B cell (primary cell): ENCODE results near the gene CCNT1. TPM values are rescaled to one million over a fixed set of nuclear protein-coding genes. Genes with fewer than 3 reads are reported as not detected.

ENCODE experiments used
- ATAC-seq: fragments of 200-7000 bp; cut with Tn5 transposase; one replicate; pipeline ENCODE4 v1.10.0; 2021; ENCODE audit warnings: low read depth, mild to moderate bottlenecking, moderate number of reproducible peaks, moderate library complexity
- CTCF ChIA-PET: fragments of 350-600 bp; sonication (Branson Sonifier 250); formaldehyde crosslinking; loops from one replicate; lab custom pipeline; 2021; ENCODE audit warnings: antibody characterized with exemption, inconsistent platforms; lab: Charles Lee
- POLR2A ChIA-PET: fragments of 350-600 bp; sonication (Branson Sonifier 250); formaldehyde crosslinking; loops from one replicate; lab custom pipeline; 2021; ENCODE audit warnings: antibody characterized with exemption; lab: Charles Lee
- DNase-seq: peaks from one replicate; pipeline ENCODE4 v3.0.0; 2013
- H2AFZ ChIP-seq: 2 replicates; pipeline ENCODE4 v1.6.1; 2012; ENCODE audit warnings: mild to moderate bottlenecking, low read depth, low read length; ENCODE audit not compliant: insufficient read depth, poor library complexity, severe bottlenecking
- H3K27ac ChIP-seq, 2 donors: 1 replicate in 1 of 2; 2 replicates in 1 of 2; pipeline ENCODE4 v1.5.1; 2012 to 2013; ENCODE audit warnings: low read length in 2 of 2, mild to moderate bottlenecking in 2 of 2, moderate library complexity in 1 of 2
- H3K27me3 ChIP-seq, 4 experiments: fragments of 200-600 bp in 1 of 4; sonication (generic) in 1 of 4; replicated peaks in 1 of 4; 1 replicate in 2 of 4; 2 replicates in 2 of 4; pipeline versions ENCODE4 v1.6.1 to v1.7.0; 2013 to 2016; ENCODE audit warnings: low read length in 3 of 4, mild to moderate bottlenecking in 2 of 4, mixed read lengths in 1 of 4, moderate library complexity in 1 of 4; ENCODE audit not compliant: insufficient read depth in 4 of 4, control insufficient read depth in 3 of 4; ENCODE audit errors: control extremely low read depth in 1 of 4
- H3K36me3 ChIP-seq, 2 experiments: replicated peaks in 1 of 2; 1 replicate in 1 of 2; 2 replicates in 1 of 2; pipeline versions ENCODE4 v1.6.1 to v1.7.1; 2013; ENCODE audit warnings: low read length in 1 of 2; ENCODE audit not compliant: insufficient read depth in 2 of 2, control insufficient read depth in 1 of 2; ENCODE audit errors: control extremely low read depth in 1 of 2, extremely low read depth in 1 of 2
- H3K4me1 ChIP-seq, 2 donors: fragments of 200-600 bp in 1 of 2; sonication (generic) in 1 of 2; 1 replicate in 1 of 2; 2 replicates in 1 of 2; pipeline versions ENCODE4 v1.5.1 to v1.6.1; 2013 to 2017; ENCODE audit warnings: low read length in 2 of 2; ENCODE audit not compliant: control insufficient read depth in 2 of 2, insufficient read depth in 2 of 2
- H3K4me2 ChIP-seq: replicated peaks from 2 replicates; pipeline ENCODE3; 2012; ENCODE audit warnings: mild to moderate bottlenecking, low read depth, low read length; ENCODE audit not compliant: poor library complexity, severe bottlenecking
- H3K4me3 ChIP-seq, 5 experiments: fragments of 200-600 bp in 1 of 5; sonication (generic) in 1 of 5; 1 replicate in 3 of 5; 2 replicates in 2 of 5; pipeline versions ENCODE4 v1.5.1 to v1.7.0; 2011 to 2016; ENCODE audit warnings: low read length in 4 of 5, mild to moderate bottlenecking in 4 of 5, low read depth in 2 of 5, control low read depth in 1 of 5, moderate library complexity in 1 of 5; ENCODE audit not compliant: insufficient read depth in 1 of 5; ENCODE audit errors: control extremely low read depth in 1 of 5, extremely low read depth in 1 of 5
- H3K79me2 ChIP-seq: fragments of 200-600 bp; sonication (generic); one replicate; pipeline ENCODE4 v1.6.0; 2016; ENCODE audit warnings: low read length; ENCODE audit not compliant: control insufficient read depth, insufficient read depth
- H3K9ac ChIP-seq: fragments of 200-600 bp; sonication (generic); 2 replicates; pipeline ENCODE4 v1.6.1; 2017; ENCODE audit warnings: mild to moderate bottlenecking, low read length, moderate library complexity
- H3K9me3 ChIP-seq, 3 donors: one replicate each; pipeline versions ENCODE4 v1.6.1 to v1.7.1; 2013; ENCODE audit warnings: low read length in 2 of 3; ENCODE audit not compliant: control insufficient read depth in 2 of 3, insufficient read depth in 1 of 3; ENCODE audit errors: control extremely low read depth in 1 of 3
- H4K20me1 ChIP-seq: 2 replicates; pipeline ENCODE4 v1.6.0; 2012; ENCODE audit warnings: mild to moderate bottlenecking, low read length; ENCODE audit not compliant: insufficient read depth, control insufficient read depth, poor library complexity, severe bottlenecking
- H3K27ac Mint-ChIP-seq: one replicate; pipeline ENCODE4 v1.8.0; 2021; ENCODE audit warnings: mixed read lengths
- H3K27me3 Mint-ChIP-seq: one replicate; pipeline ENCODE4 v1.8.0; 2021; ENCODE audit warnings: mixed read lengths
- H3K4me1 Mint-ChIP-seq: one replicate; pipeline ENCODE4 v1.8.0; 2021; ENCODE audit warnings: mixed read lengths
- H3K4me3 Mint-ChIP-seq: one replicate; pipeline ENCODE4 v1.8.0; 2021; ENCODE audit warnings: mixed read lengths
- H3K9me3 Mint-ChIP-seq: one replicate; pipeline ENCODE4 v1.8.0; 2022; ENCODE audit warnings: mixed read lengths; ENCODE audit not compliant: insufficient read depth
- EZH2 ChIP-seq: IDR thresholded peaks from 2 replicates; pipeline ENCODE4 v1.6.1; 2012; ENCODE audit warnings: borderline replicate concordance, low read depth, mild to moderate bottlenecking, moderate library complexity, low read length; ENCODE audit not compliant: insufficient read depth, poor library complexity, severe bottlenecking
- WGBS: methylation state at CpG from one replicate; pipeline ENCODE4 v1.1.5; 2013; ENCODE audit warnings: missing lambda C conversion rate; ENCODE audit not compliant: insufficient coverage; 5-methylcytosine and 5-hydroxymethylcytosine counted together
- intact Hi-C: fragments of 100-400 bp; cut with micrococcal nuclease; formaldehyde crosslinking; loops from one replicate; pipeline ENCODE4 v1.10.0; 2022
- polyA plus RNA-seq: library from polyadenylated mRNA; depleted of rRNA; stranded (reverse); fragments of >200 nt; gene quantifications from 2 replicates; pipeline ENCODE4 v1.2.3, GENCODE V29; 2012
- total RNA-seq, 2 donors: library from RNA; stranded (reverse); fragments of 120-200 nt in 1 of 2; gene quantifications; 1 replicate in 1 of 2; 2 replicates in 1 of 2; pipeline versions ENCODE4 v1.2.3 to v1.2.4, GENCODE V29; 2013 to 2022
- TF ChIP-seq, protein P1 (sequence below): fragments of 200-600 bp; IDR thresholded peaks from one replicate; pipeline ENCODE4 v1.8.0; 2022; ENCODE audit warnings: antibody characterized with exemption, mild to moderate bottlenecking

The CCNT1 gene
- total and polyA plus RNA-seq, 2 donors (not counting 1 experiment from before 2014, with no cell fraction given): 13.9 to 77.3 TPM

DNA sequence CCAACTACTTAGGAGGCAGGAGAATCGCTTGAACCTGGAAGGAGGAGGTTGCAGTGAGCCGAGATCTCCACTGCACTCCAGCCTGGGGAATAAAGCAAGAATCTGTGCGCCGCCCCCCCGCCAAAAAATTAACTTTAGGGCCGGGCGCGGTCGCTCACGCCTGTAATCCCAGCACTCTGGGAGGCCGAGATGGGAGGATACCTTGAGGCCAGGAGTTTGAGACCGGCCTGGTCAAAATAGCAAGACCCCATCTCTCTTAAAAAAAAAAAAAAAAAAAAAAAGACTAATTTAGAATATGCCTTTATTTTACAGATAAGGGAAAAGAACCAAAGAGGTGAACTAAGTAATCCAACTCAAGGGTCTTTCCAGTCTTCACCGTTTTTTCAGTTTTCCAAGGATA is 35.6 kb downstream of the CCNT1 start:
- CTCF ChIA-PET: interaction anchor here (0.7 kb wide), 1 partner anchor 63 kb away, joined by 4 read pairs; no protein-coding TSS in a partner anchor
- WGBS: 83% methylated on average over 3 of the region's 13 CpGs
- Histone ChIP-seq H3K4me3 (peak overlapping the region; percentile 92 to 97 (median 96)), H3K36me3 (peaks cover 9 to 35% of the 10 kb centered on the region in 2 experiments), H3K27me3 (no peaks in the 10 kb centered on the region), H3K27ac (no peak overlapping the region), H3K4me1 (peaks cover 28 to 41% of the 10 kb centered on the region in 2 donors), H2AFZ (peak overlapping the region; percentile 86), H3K9ac (peak overlapping the region; percentile 97), H3K9me3 (no peaks in the 10 kb centered on the region), H3K4me2 (peak overlapping the region; percentile 89), H3K79me2 (peaks cover 63% of the 10 kb centered on the region), H4K20me1 (peaks cover 32% of the 10 kb centered on the region)
- POLR2A ChIA-PET: no interaction called here
- intact Hi-C loops: no loop called here
- Mint-ChIP-seq H3K4me1 (peaks cover 47% of the 10 kb centered on the region), H3K27ac (no peak overlapping the region), H3K9me3 (no peaks in the 10 kb centered on the region), H3K4me3 (peak overlapping the region; percentile 94), H3K27me3 (no peaks in the 10 kb centered on the region)
- ATAC-seq: no peak
- TF ChIP-seq EZH2: no peak
- TF ChIP-seq, protein P1, sequence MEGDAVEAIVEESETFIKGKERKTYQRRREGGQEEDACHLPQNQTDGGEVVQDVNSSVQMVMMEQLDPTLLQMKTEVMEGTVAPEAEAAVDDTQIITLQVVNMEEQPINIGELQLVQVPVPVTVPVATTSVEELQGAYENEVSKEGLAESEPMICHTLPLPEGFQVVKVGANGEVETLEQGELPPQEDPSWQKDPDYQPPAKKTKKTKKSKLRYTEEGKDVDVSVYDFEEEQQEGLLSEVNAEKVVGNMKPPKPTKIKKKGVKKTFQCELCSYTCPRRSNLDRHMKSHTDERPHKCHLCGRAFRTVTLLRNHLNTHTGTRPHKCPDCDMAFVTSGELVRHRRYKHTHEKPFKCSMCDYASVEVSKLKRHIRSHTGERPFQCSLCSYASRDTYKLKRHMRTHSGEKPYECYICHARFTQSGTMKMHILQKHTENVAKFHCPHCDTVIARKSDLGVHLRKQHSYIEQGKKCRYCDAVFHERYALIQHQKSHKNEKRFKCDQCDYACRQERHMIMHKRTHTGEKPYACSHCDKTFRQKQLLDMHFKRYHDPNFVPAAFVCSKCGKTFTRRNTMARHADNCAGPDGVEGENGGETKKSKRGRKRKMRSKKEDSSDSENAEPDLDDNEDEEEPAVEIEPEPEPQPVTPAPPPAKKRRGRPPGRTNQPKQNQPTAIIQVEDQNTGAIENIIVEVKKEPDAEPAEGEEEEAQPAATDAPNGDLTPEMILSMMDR: no peak
- DNase-seq: no peak

GRCh38 chr12:48678551-48679185 is 37.8 kb downstream of the CCNT1 start:
- Histone ChIP-seq H3K4me2 (peak overlapping the region; percentile 34), H3K27ac (peak overlapping the region in 1 of 2 donors; percentile 48), H4K20me1 (peaks cover 42% of the 10 kb centered on the region), H3K4me3 (no peak overlapping the region), H3K9ac (no peak overlapping the region), H3K4me1 (peaks cover 28 to 41% of the 10 kb centered on the region in 2 donors), H2AFZ (no peak overlapping the region), H3K36me3 (peaks cover 9 to 48% of the 10 kb centered on the region in 2 experiments), H3K79me2 (peaks cover 82% of the 10 kb centered on the region), H3K27me3 (no peaks in the 10 kb centered on the region), H3K9me3 (no peaks in the 10 kb centered on the region)
- 68% methylated on average over 3 of the region's 3 CpGs for WGBS
- DNase-seq (no peak), ATAC-seq (no peak)
- TF ChIP-seq EZH2: no peak
- TF ChIP-seq, protein P1: no peak
- H3K9me3 Mint-ChIP-seq: no peaks in the 10 kb centered on the region
- no peaks in the 10 kb centered on the region for H3K27me3 Mint-ChIP-seq
- POLR2A ChIA-PET: no interaction called here
- intact Hi-C loops: no loop called here
- no peak overlapping the region for H3K27ac Mint-ChIP-seq
- peak overlapping the region; percentile 45 for H3K4me3 Mint-ChIP-seq
- peaks cover 47% of the 10 kb centered on the region for H3K4me1 Mint-ChIP-seq
- CTCF ChIA-PET: no interaction called here
